Endothelial cell of hepatic sinusoid (primary cell): ENCODE results near the gene CYP27C1.

Experiments used
- in situ Hi-C: cut with HindIII; loops from 2 replicates; pipeline ENCODE4 v1.10.0; 2017; ENCODE audit warnings: low sequenced_read_pairs

CYP27C1 gene

DNA sequence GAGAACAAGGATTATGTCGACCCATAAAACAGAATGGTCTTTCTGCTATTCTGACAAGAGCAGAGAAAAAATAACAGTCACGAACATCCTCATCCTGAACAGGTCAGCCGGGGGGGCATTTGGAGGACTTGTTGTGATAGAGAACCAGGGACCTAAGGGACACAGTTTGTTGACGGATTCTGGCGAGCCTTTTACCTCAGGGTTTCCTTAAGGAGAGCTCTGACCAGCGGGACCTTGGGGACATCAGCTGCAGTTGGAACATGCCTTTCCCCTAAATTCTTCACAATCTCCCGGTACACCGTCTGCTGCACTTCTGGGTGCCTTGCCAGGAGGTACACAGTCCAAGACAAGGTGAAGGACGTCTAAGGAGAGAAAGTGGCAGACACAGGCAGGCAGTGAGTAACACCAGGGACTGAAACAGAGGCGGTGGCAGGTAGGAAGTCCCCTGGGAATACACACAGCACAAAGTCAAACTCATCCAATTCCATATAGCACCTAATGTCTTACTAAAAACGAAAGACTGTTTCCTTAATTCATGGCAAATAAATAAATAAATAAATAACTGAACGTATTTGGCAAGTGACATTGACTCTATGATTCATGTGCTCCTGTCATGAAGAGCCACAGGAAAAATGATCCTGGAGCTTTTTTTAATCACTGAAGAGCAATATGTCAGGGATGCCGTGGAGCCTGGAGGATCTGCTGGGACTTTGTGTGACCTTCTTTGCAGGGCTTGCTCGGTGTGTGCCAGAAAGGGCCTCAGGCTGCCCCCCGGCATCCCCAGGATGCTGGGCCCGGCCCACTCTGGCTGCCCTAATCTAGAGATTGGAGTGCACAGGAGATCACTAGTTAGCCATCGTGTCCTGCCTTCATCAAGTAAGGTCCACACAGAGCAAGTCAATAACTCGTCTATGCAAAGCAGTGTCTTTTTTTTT lies 24.7 kb downstream of the CYP27C1 start:
- in situ Hi-C loops: loop anchor here (25.0 kb wide), 1 partner anchor 267 kb away; no protein-coding TSS in a partner anchor

DNA sequence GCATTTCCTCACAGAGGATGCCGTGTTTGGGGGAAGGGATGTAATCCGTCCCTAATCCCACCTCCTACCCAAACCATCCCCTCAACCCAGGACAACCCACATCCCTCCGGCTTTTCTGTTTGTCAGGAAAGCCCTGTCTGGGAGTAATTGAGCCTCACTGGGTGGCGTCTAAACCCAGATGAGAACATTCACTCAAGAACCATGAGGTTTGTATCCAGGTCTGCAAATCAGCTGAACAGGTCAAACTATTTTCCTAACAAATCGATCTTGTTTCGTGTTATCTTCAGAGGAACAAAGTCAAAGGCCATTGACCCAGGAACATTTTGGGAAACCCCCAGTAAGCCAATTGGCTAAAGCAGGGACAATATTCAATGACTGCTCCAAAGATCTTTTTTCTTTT lies 25.7 kb downstream of the CYP27C1 start:
- in situ Hi-C loops: loop anchor here (5.0 to 25.0 kb wide), 2 partner anchors 33 to 268 kb away; no protein-coding TSS in a partner anchor

DNA sequence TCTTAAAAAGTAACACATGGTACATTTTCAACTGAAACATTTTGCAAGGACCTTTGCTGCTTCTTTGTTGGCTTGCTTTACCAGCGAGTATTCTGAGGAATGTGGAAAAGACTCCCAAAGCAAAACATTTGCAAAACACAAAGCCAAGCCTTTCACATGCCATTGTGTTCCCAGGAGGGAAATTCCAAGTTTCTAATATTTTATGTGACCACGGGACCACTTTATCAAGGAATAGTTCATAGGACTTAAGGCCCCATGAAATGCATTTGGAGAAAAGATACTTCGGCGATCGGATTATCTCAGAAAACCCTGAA lies 26.2 kb downstream of the CYP27C1 start:
- in situ Hi-C loops: loop anchor here (5.0 to 25.0 kb wide), 2 partner anchors 33 to 268 kb away; no protein-coding TSS in a partner anchor

DNA sequence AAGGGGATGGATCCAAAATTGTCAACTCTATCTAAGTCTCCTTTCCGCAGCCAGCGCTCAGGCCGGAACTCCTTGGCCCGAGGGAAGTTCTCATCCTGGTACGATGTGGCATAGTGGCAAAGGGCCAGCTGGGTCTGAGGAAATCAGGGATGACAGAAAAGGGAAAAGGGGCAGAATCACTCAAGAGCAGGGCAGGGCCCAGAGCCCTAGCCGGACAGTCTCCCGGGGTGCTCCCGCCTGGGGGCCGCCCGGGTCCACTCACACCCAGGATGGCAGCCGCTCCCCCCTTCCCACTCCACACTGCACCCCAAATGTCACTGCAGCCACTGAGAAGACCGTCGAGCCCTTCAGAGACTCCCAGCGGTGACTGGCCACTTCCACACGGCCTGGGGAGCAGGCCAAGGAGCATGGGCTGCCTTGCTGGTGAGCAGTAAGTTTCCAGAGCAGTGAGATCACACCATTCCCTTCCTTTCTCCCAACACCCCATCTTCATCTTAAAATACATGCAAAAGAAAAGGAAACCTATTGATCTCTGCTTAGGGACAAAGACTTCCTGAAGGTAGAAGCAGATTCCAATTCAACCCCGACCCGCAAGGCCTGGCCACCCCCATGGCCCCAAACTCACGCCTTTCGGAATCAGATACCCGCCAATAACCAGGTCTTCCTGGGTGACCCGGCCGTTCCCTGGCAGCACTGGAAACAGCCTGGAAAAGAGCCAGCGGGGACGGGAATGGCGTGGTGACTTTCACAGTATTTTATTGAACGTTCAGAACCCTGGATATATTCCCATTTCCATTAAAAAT lies 26.7 kb downstream of the CYP27C1 start:
- in situ Hi-C loops: loop anchor here (5.0 to 25.0 kb wide), 2 partner anchors 34 to 269 kb away; no protein-coding TSS in a partner anchor

DNA sequence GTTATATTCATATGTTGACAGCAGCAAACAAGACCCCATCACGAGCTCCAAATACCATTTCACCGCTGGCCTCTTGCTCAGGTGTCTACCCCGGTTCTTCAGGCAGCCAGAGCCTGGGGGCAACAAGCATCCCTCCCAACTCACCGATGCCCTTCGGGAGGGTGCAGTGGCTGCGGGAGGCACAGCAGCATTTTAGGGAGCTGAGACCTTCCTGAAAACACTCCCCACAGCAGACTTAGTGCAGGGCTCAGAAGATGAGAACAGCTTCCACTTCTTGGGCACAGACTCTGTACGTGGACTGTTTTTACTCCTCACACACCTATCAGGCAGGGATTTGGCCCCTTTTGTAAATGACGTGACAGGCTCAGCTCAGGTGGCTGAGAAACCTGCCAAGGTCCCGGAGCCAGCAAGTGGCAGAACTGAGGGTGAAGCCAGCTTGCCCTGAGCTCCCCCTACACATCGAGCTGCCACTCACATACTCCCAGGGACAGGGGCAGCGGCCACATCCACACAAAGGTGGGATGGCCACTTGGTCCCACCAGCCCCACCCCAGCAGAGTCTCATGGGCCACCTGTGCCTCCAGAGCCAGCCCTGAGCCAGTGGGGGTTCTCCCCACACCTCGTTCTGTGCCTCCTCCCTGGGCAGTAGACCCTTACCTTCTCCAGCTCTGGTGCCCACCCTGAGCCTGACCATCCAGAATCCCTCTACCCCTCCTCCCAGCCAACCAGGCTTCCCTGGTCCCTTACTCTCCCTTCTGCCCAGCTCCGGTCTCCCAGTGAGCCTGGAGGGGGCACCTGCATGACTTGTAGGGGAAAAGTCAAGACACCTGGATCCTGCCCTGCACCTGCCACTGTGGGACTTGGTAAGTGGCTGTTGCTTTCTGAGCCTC lies 28.5 kb downstream of the CYP27C1 start:
- in situ Hi-C loops: loop anchor here (5.0 to 25.0 kb wide), 2 partner anchors 36 to 271 kb away; no protein-coding TSS in a partner anchor

DNA sequence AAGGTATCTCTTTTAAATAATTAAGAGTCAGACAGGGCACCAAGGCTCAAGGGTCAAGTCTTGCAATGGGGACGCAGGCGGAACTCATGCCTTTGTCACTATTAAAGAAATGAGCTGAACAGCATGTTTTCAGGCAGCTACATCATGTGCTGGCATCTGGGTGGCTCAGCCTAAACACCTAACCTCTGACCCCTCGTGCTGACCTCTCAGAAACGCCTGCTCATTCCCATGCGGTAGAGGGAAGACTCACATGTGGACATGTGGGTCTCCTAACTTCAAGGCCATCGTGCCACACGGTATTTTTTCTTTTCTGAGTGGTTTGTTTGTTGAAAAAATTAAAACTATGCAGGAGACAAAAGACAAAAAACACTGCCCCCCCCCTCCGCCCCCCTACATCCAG lies 31.3 kb downstream of the CYP27C1 start:
- in situ Hi-C loops: loop anchor here (25.0 kb wide), 1 partner anchor 274 kb away; no protein-coding TSS in a partner anchor

DNA sequence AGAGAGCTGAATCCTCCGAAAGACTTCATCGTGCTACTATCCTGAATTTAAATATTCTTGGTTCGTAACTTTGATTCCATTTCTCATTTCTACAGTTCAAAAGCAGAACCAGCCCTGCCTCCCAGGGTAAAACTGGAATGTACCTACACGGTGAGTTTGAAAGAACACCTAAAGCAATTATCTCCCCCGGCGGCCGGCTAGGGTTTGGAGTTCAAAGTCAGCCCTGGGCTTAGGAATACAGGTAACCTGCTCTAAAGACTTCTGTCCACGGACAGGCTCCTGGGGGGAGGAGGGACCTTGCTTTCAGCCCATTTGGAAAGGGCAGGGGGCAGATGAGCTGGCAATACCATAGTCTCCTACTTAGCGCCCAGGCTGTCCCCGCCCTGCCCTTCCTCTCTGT lies 32.3 kb downstream of the CYP27C1 start:
- in situ Hi-C loops: loop anchor here (25.0 kb wide), 1 partner anchor 274 kb away; no protein-coding TSS in a partner anchor

DNA sequence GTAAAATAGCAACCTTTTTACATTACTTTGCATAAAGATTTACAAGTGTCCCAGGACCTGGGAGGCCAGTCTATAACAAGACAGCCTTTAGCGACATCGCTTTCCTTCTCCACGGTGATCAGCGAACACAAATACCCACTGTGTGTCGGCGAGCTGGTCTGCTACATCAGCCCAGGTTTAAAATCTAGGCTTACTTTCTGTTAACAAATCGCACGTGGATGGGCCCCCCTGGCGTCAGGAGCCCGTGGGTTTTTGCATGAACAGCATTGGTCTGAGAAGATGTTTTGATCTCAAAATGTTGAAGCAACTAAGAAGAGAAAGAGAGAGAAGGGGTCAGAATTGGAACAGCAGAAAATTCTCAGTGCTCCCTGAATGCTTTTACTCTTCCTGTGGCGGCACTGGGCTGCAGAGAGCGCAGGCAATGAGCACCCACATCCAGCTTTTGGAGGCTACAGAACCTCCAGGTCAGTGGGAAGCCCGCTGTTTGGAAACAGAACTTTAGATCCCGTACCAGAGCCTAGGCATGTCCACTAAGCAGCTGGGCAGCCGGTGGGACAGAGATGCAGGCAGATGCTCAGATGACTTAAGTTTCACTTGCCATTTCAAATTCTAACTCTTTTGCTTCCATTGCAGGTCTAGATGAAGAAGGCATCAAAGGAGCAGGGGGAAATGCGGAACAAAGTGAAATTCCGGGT lies 32.9 kb downstream of the CYP27C1 start:
- in situ Hi-C loops: loop anchor here (25.0 kb wide), 1 partner anchor 275 kb away; no protein-coding TSS in a partner anchor

DNA sequence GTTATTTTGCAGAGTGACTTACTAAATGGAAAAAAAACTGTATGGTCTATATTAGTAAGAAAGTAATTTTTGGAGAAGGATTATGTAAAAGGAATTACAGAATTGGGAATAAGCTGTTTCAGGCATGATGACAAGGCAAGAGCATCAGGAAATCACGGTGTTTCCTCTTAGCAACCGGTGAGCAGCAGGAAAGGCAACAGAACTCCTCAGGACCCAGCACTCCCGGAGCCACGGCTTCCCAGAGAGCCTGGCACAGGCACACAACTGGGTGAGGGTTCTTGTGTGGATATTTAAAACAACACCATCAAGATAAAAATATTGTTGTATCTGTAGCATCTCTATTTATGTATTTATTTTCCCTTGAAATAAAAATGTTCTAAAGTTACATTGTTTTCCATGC lies 34.4 kb downstream of the CYP27C1 start:
- in situ Hi-C loops: loop anchor here (25.0 kb wide), 1 partner anchor 277 kb away; no protein-coding TSS in a partner anchor

DNA sequence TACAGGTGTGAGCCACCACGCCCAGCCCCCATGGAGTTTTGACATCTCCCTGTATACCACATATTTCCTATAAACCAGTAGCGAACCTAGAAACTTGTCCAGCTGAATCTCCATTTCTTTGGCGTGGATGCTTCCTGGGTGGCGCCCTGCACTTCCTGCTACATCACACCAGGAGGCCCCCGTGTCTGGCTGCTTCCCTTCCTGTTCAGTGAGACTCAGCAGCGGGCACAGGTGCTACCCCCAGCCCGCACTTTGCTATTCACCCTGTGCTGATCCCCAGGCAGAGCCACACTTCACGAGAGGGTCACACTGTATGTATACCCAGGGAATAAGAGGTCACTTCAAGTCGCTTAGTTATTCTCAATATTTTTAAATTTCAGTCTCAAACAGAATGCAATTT lies 35.0 kb downstream of the CYP27C1 start:
- in situ Hi-C loops: loop anchor here (25.0 kb wide), 1 partner anchor 277 kb away; no protein-coding TSS in a partner anchor

DNA sequence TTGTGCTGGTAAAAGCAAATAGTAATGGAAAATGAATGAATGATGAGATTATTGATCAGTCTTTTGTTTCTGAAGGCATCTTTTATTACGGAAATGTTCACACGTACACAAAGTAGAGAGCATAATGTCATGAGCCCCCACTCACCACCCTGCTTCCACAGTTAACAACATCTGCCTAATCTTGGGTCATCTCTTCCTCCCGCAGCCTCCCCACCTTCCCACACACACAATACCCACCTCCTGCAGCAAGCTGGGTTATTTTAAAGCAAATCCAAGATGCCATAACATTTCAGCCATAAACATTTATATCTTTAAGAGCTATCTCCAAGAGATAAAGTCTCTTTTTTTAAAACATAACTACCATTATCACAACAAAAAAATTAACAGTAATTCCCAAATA lies 36.3 kb downstream of the CYP27C1 start:
- in situ Hi-C loops: loop anchor here (25.0 kb wide), 1 partner anchor 279 kb away; no protein-coding TSS in a partner anchor

DNA sequence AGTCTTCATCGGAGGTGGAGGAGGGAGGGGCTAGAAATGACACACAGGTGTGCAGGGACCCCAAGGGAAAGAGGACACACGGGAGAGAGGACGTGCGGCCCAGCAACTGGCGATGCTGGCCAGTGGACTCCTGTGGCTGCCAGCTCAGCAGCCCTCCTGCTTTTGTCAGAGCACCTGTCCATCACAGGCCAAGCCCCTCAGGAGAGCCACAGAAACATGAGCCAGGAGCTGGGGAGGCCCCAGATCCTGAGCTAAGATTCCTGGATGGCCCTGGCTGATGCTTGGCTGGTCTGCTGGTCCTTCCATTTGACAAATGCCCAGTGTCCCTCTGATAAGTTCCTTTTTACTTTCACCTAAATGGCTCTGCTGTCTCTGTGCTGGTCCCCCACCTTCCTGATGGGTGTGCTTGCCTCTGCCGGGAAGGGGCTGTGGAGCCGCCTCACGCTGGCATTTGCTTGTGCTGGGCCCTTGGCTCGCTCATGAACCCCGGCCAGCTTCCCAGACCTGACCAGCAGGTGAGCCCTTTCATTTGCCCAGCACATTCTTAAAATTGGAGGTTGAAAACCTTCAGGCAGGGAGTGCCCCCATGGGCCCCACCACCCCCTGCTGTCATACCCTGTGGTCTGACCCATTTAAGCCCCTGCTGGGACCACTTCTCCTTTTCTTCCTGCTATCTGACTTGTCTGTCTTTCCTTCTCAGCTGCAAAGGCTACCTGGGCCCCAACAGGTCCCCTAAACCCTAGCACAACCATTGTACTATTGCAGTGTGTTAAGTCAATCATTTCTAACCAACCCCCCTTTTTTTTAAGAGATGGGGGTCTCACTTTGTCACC lies 37.3 kb downstream of the CYP27C1 start:
- in situ Hi-C loops: loop anchor here (25.0 kb wide), 1 partner anchor 279 kb away; no protein-coding TSS in a partner anchor

DNA sequence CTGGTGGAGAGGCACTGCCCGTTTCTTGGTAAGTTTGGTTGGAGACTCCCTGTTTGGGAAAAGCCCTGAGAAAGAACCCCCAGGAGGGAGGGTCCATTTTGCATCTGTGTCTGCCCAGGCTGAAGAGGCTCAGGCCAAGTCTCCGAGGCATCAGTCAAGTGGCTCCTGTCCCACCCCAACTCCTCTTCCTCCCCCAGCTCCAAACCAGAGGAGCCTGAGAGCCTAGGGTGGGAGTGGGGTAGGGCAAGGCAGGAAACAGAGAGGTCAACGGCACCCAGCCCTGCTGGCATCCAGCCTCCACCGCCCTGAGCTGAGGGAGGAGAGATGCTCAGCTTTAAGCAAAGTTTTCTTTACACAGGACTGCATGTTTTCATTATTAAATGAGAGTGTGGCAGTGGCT lies 38.2 kb downstream of the CYP27C1 start:
- in situ Hi-C loops: loop anchor here (25.0 kb wide), 1 partner anchor 280 kb away; no protein-coding TSS in a partner anchor

DNA sequence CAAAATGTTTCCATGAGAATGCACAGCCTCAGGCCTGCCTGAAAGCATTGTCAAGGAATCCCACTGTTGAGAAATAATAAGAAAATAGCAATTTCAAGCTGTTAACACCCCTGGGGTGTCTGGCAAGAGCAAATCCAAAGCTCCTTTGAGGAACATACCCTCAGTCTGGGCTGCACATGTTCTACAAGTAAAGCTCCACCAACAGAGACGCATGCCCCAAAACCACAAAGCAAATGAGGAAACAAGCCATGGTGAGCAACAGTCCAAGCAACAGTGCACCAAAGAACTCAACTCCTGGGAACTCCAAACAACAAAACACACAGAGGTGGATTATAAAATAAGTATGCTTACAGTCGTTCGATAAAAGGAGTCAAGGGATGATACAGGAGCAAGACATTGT lies 40.3 kb downstream of the CYP27C1 start:
- in situ Hi-C loops: loop anchor here (5.0 to 25.0 kb wide), 2 partner anchors 82 to 283 kb away; no protein-coding TSS in a partner anchor

DNA sequence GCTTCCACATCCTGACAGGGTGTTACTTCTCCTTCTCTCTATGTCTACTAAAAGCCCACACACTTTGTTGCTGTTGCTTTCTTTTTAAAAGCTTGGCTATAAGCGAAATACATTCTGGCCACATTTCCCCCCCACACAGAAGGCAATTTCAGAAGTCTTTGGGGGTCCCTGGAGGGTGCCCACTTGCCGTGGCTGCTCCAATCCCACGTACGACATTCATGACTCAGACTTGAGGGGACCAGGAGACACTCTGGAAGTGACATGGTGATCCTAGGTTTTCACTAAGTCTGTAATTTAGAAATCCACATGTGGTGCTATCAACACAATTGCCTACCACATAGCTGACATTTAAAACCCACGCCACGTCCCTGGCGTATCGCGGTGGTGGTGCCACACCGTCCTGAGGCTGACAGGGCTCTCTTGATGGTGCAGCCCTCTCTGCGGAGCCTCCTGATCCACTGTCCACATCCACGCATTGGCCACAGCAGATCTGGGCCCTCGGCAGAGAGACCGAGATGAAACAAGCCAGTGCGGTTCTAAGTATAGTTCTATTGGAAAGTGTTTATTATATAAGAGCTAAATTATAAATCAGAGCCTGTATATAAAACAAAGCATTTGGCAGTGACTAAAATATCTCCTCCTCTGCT lies 42.4 kb downstream of the CYP27C1 start:
- in situ Hi-C loops: loop anchor here (5.0 to 25.0 kb wide), 2 partner anchors 80 to 285 kb away; no protein-coding TSS in a partner anchor

DNA sequence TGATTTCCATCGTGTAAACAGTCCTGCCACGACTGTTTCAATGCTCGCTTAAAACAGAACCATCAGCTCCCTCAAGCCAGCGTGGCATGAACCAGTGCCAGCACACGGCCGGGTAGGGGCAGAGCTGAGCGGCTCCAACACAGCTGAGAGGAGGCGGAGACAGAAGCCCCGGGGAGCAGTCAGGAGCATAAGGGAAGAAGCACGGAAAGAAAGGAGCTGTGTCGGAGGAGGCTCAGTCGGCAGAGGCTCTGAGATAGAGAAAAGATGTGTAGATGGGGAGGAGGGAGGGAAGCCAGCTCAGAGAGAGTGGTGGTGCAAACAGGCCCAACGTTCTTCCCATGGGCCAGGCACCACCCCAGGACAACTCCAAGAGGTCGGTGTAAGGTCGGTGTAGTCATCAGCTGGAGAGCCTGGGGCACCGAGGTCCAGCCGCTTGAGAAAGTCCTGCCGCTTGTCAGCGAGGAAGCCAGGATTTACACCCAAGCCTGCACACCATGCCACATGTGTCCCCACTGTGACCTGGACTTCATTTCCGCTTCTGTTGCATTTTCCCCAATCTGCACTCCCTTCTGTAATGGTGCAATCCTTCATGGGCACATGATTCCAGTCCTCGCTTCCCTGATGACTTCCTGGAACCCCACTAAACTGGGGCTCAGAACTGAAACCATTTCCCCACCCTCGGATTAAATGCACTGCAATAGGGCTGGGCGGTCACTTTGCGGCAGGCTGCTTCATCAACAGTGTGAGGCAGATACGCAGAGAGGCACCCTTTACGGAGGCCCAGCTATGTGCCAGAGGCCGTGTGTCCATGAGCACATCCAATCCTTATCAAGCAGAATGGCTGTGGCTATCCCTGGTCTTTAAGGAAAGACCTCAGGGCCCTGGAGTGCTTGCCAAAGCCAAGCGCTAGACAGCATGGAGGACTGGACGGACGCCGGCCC lies 43.5 kb downstream of the CYP27C1 start:
- in situ Hi-C loops: loop anchor here (5.0 to 25.0 kb wide), 2 partner anchors 79 to 286 kb away; no protein-coding TSS in a partner anchor
